HepG2 (cell line): ENCODE measurements around the gene ZFP36L2. TPM values are rescaled to one million over a fixed set of nuclear protein-coding genes. Genes with fewer than 3 reads are reported as not detected.
A peak's percentile ranks its signal among the peaks of the same experiment; 100 is the strongest.

Experiments used
- CTCF ChIP-seq: sonication (generic); formaldehyde crosslinking; IDR thresholded peaks from 2 replicates; pipeline ENCODE4 v1.5.0; 2020; ENCODE audit warnings: mild to moderate bottlenecking, missing genetic modification reagents, moderate library complexity
- HMG20A ChIP-seq: IDR thresholded peaks from 2 replicates; pipeline ENCODE4 v1.6.1; 2016; ENCODE audit warnings: borderline replicate concordance
- LRRFIP1 ChIP-seq: sonication (generic); formaldehyde crosslinking; conservative IDR thresholded peaks from 2 replicates; pipeline ENCODE4 v1.4.0; 2020; ENCODE audit warnings: missing genetic modification reagents
- NAIF1 ChIP-seq: sonication (generic); formaldehyde crosslinking; IDR thresholded peaks from 2 replicates; pipeline ENCODE4 v1.5.0; 2020; ENCODE audit warnings: mild to moderate bottlenecking, missing genetic modification reagents, borderline replicate concordance
- NCOA2 ChIP-seq: sonication (generic); formaldehyde crosslinking; IDR thresholded peaks from 2 replicates; pipeline ENCODE4 v1.8.0; 2022; ENCODE audit warnings: inconsistent platforms
- REST ChIP-seq, 2 experiments: IDR thresholded peaks; 2 replicates each; pipeline ENCODE4 v1.6.1; 2011 to 2012; ENCODE audit warnings: low read length in 2 of 2, borderline replicate concordance in 1 of 2, low read depth in 1 of 2, mild to moderate bottlenecking in 1 of 2, moderate library complexity in 1 of 2
- SRSF4 ChIP-seq: fragments of 200-400 bp; formaldehyde crosslinking; IDR thresholded peaks from one replicate; pipeline ENCODE4 v1.6.1; 2018; ENCODE audit warnings: mild to moderate bottlenecking, low read depth, low read length, moderate library complexity; ENCODE audit not compliant: poor library complexity, severe bottlenecking
- STAT6 ChIP-seq: sonication (generic); formaldehyde crosslinking; IDR thresholded peaks from 2 replicates; pipeline ENCODE4 v1.4.0; 2020; ENCODE audit warnings: missing genetic modification reagents, mild to moderate bottlenecking, borderline replicate concordance
- ZNF292 ChIP-seq: sonication (generic); formaldehyde crosslinking; IDR thresholded peaks from 2 replicates; pipeline ENCODE4 v1.8.1; 2022; ENCODE audit warnings: mild to moderate bottlenecking, low read depth, missing genetic modification reagents, borderline replicate concordance
- ZNF432 ChIP-seq: sonication (generic); formaldehyde crosslinking; IDR thresholded peaks from 2 replicates; pipeline ENCODE4 v1.5.0; 2020; ENCODE audit warnings: missing genetic modification reagents, mild to moderate bottlenecking, borderline replicate concordance
- ZNF446 ChIP-seq: sonication (generic); formaldehyde crosslinking; IDR thresholded peaks from 2 replicates; pipeline ENCODE4 v1.5.0; 2020; ENCODE audit warnings: mild to moderate bottlenecking, missing genetic modification reagents
- ZNF609 ChIP-seq: sonication (generic); formaldehyde crosslinking; IDR thresholded peaks from 2 replicates; pipeline ENCODE4 v1.4.0; 2020; ENCODE audit warnings: mild to moderate bottlenecking, missing genetic modification reagents, borderline replicate concordance
- polyA plus RNA-seq, 8 experiments: library from polyadenylated mRNA; depleted of rRNA in 3 of 8; stranded (reverse) in 7 of 8; unstranded in 1 of 8; fragments of >200 nt; fragmentation: Illumina TruSeq in 4 of 8; extraction: Trizol in 4 of 8; gene quantifications; 2 replicates each; pipeline versions ENCODE4 v1.2.1 to v1.2.3, GENCODE V29; 2011 to 2016; ENCODE audit warnings: low read depth in 4 of 8, missing spikeins in 1 of 8, mixed read lengths in 1 of 8; ENCODE audit not compliant: insufficient read depth in 1 of 8
- total RNA-seq, 5 experiments: library from RNA; depleted of rRNA; stranded (reverse); fragments of >200 nt; fragmentation: Illumina TruSeq; extraction: Trizol; gene quantifications; 2 replicates each; pipeline ENCODE4 v1.2.3, GENCODE V29; 2016; ENCODE audit warnings: low read depth in 1 of 5

ZFP36L2 gene
- total and polyA plus RNA-seq, 2 of the 13 experiments (the other 11 are each of a cell fraction or from before 2014, with no cell fraction given): 11.2 to 21.8 TPM

GRCh38 chr2:43224131-43224570, 2.3 kb downstream of the ZFP36L2 start (continued):
- TF ChIP-seq CTCF (CRISPR knock-in tag) (peak; percentile 91), LRRFIP1 (CRISPR knock-in tag) (no peak), ZNF292 (CRISPR knock-in tag) (peak; percentile 67; the same call in 1 of the 2 replicates), REST (IDR thresholded peaks at IDR 0.05; ENCODE audit: borderline replicate concordance in 1 of 2, low read depth in 1 of 2, low read length in 2 of 2) (0 out of 4 replicates have a peak, but pooled peaks of 1 of the 2 experiments have one; percentile 21), SRSF4 (no peak), NCOA2 (CRISPR knock-in tag) (no peak), HMG20A (CRISPR knock-in tag) (no peak; the same call in 1 of the 2 replicates), NAIF1 (no peak), ZNF446 (no peak), ZNF432 (CRISPR knock-in tag) (no peak), ZNF609 (CRISPR knock-in tag) (peak; percentile 38; the same call in 1 of the 2 replicates), STAT6 (CRISPR knock-in tag) (no peak)
